Mesenchymal stem cell (in vitro differentiated cells and primary cell): Measurements from ENCODE around the gene SYAP1.

ENCODE experiments used
- DNase-seq: peaks from one replicate; pipeline ENCODE4 v3.0.0-alpha.2; 2013
- H2AFZ ChIP-seq: one replicate; pipeline ENCODE4 v1.6.1; 2013; ENCODE audit warnings: low read depth, mild to moderate bottlenecking, control low read depth, inconsistent platforms, low read length, moderate library complexity
- H2AK5ac ChIP-seq: 2 replicates; pipeline ENCODE4 v1.6.1; 2013; ENCODE audit warnings: low read length, moderate library complexity, mild to moderate bottlenecking, inconsistent platforms; ENCODE audit not compliant: severe bottlenecking
- H2BK120ac ChIP-seq: one replicate; pipeline ENCODE4 v1.6.1; 2013; ENCODE audit warnings: low read depth, mild to moderate bottlenecking, inconsistent platforms, low read length, moderate library complexity
- H2BK12ac ChIP-seq, 2 experiments: one replicate each; pipeline ENCODE4 v1.6.1; 2013; ENCODE audit warnings: inconsistent platforms in 2 of 2, low read length in 2 of 2, mild to moderate bottlenecking in 2 of 2, moderate library complexity in 2 of 2, control low read depth in 1 of 2
- H2BK15ac ChIP-seq: one replicate; pipeline ENCODE4 v1.6.1; 2013; ENCODE audit warnings: mild to moderate bottlenecking, low read depth, inconsistent platforms; ENCODE audit not compliant: poor library complexity, severe bottlenecking
- H2BK5ac ChIP-seq: 2 replicates; pipeline ENCODE4 v1.6.1; 2013; ENCODE audit warnings: low read depth, mild to moderate bottlenecking, low read length, control low read depth, inconsistent platforms; ENCODE audit not compliant: poor library complexity, severe bottlenecking
- H3K14ac ChIP-seq, 2 experiments: one replicate each; pipeline ENCODE4 v1.6.1; 2013; ENCODE audit warnings: inconsistent platforms in 2 of 2, low read length in 2 of 2, control low read depth in 1 of 2, mild to moderate bottlenecking in 1 of 2, moderate library complexity in 1 of 2
- H3K18ac ChIP-seq, 2 experiments: one replicate each; pipeline ENCODE4 v1.6.1; 2013; ENCODE audit warnings: inconsistent platforms in 2 of 2, low read length in 2 of 2, control low read depth in 1 of 2, low read depth in 1 of 2, mild to moderate bottlenecking in 1 of 2
- H3K23ac ChIP-seq, 2 experiments: one replicate each; pipeline ENCODE4 v1.6.1; 2013; ENCODE audit warnings: inconsistent platforms in 2 of 2, low read length in 2 of 2, mild to moderate bottlenecking in 2 of 2, moderate library complexity in 2 of 2, control low read depth in 1 of 2
- H3K27ac ChIP-seq: 2 replicates; pipeline ENCODE4 v1.5.1; 2013; ENCODE audit warnings: mild to moderate bottlenecking, moderate library complexity, low read length, control low read depth, inconsistent platforms; ENCODE audit not compliant: poor library complexity, severe bottlenecking
- H3K27me3 ChIP-seq, 2 experiments: 2 replicates each; pipeline versions ENCODE4 v1.6.1 to v1.7.0; 2013; ENCODE audit warnings: low read length in 2 of 2, mild to moderate bottlenecking in 2 of 2, moderate library complexity in 2 of 2, control low read depth in 1 of 2, inconsistent platforms in 1 of 2; ENCODE audit not compliant: control insufficient read depth in 1 of 2, insufficient read depth in 1 of 2
- H3K36me3 ChIP-seq, 2 experiments: 2 replicates each; pipeline versions ENCODE4 v1.6.1 to v1.7.0; 2013; ENCODE audit warnings: low read length in 2 of 2, control low read depth in 1 of 2, inconsistent platforms in 1 of 2, low read depth in 1 of 2, mild to moderate bottlenecking in 1 of 2; ENCODE audit not compliant: insufficient read depth in 2 of 2, control insufficient read depth in 1 of 2
- H3K4ac ChIP-seq, 2 experiments: one replicate each; pipeline ENCODE4 v1.6.1; 2013; ENCODE audit warnings: inconsistent platforms in 2 of 2, low read length in 2 of 2, mild to moderate bottlenecking in 2 of 2, moderate library complexity in 2 of 2, control low read depth in 1 of 2, low read depth in 1 of 2
- H3K4me1 ChIP-seq: 2 replicates; pipeline ENCODE4 v1.6.1; 2013; ENCODE audit warnings: low read depth, low read length, control low read depth; ENCODE audit not compliant: control insufficient read depth, insufficient read depth
- H3K4me2 ChIP-seq: 2 replicates; pipeline ENCODE4 v1.6.1; 2013; ENCODE audit warnings: low read length, mild to moderate bottlenecking, inconsistent platforms; ENCODE audit not compliant: poor library complexity, severe bottlenecking
- H3K4me3 ChIP-seq, 2 experiments: 2 replicates each; pipeline versions ENCODE4 v1.5.1 to v1.7.0; 2013; ENCODE audit warnings: low read length in 2 of 2, mild to moderate bottlenecking in 2 of 2, control low read depth in 1 of 2, low read depth in 1 of 2; ENCODE audit not compliant: insufficient read depth in 1 of 2
- H3K79me1 ChIP-seq: replicated peaks from 2 replicates; pipeline ENCODE4 v1.6.1; 2013; ENCODE audit warnings: mild to moderate bottlenecking, control low read depth, low read length, inconsistent platforms; ENCODE audit not compliant: poor library complexity, severe bottlenecking
- H3K9ac ChIP-seq: 2 replicates; pipeline ENCODE4 v1.7.0; 2013; ENCODE audit warnings: mild to moderate bottlenecking, low read length, moderate library complexity
- H3K9me3 ChIP-seq: 2 replicates; pipeline ENCODE4 v1.7.0; 2013; ENCODE audit warnings: mild to moderate bottlenecking, low read length; ENCODE audit not compliant: control insufficient read depth
- H4K8ac ChIP-seq: one replicate; pipeline ENCODE4 v1.6.1; 2013; ENCODE audit warnings: inconsistent platforms, mild to moderate bottlenecking, low read length, moderate library complexity
- H4K91ac ChIP-seq: one replicate; pipeline ENCODE4 v1.6.1; 2013; ENCODE audit warnings: mild to moderate bottlenecking, low read length, inconsistent platforms
- WGBS: methylation state at CpG from one replicate; pipeline ENCODE4 v1.1.7; 2013; ENCODE audit warnings: mixed read lengths; 5-methylcytosine and 5-hydroxymethylcytosine counted together

The SYAP1 gene

GRCh38 chrX:16772460-16772859 lies 53.0 kb downstream of the SYAP1 start:
- 92% methylated on average over 6 of the region's 6 CpGs for WGBS
- Histone ChIP-seq H2BK5ac (no peak overlapping the region), H3K9me3 (no peaks in the 10 kb centered on the region), H3K27ac (no peak overlapping the region), H3K18ac (no peak overlapping the region), H2BK12ac (no peak overlapping the region), H3K4me1 (no peaks in the 10 kb centered on the region), H3K14ac (no peak overlapping the region), H3K36me3 (no peaks in the 10 kb centered on the region), H3K23ac (no peak overlapping the region), H2BK15ac (no peak overlapping the region), H2BK120ac (no peak overlapping the region), H3K79me1 (no peaks in the 10 kb centered on the region), H3K9ac (no peak overlapping the region), H2AFZ (no peak overlapping the region), H3K4ac (no peak overlapping the region), H3K4me3 (no peak overlapping the region), H4K91ac (no peak overlapping the region), H4K8ac (no peak overlapping the region), H3K27me3 (no peaks in the 10 kb centered on the region), H2AK5ac (no peak overlapping the region), H3K4me2 (no peak overlapping the region)
- no peak for DNase-seq

DNA sequence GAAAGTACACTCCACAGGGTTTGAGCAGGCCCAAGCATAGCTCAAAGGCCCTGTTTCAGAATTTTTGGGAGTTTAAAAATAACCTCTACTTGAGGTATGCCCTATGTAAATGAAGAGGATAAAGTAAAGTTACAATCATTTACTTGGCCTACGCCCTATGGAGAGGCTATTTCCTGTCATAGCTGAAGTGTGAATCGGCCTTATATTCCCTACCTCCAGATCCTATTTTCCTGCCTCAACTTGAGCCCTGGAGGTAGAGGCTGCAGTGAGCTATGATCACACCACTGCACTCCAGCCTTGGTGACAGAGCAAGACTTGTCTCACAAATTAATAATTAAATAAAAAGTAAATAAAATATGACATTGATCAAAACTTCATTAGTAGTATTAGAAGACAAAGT lies 55.3 kb downstream of the SYAP1 start:
- H3K9ac ChIP-seq: no peak overlapping the region
- no peak overlapping the region for H3K4me2 ChIP-seq
- H3K27me3 ChIP-seq: peaks cover 0 to 2% of the 10 kb centered on the region in 2 experiments
- no peak overlapping the region for H2BK15ac ChIP-seq
- H3K79me1 ChIP-seq: no peaks in the 10 kb centered on the region
- no peak for DNase-seq
- no peak overlapping the region for H3K4me3 ChIP-seq
- no peak overlapping the region for H2AFZ ChIP-seq
- H2BK120ac ChIP-seq: no peak overlapping the region
- no peak overlapping the region for H2BK5ac ChIP-seq
- no peaks in the 10 kb centered on the region for H3K4me1 ChIP-seq
- no peak overlapping the region for H3K18ac ChIP-seq
- 40% methylated on average over 1 of the region's 2 CpGs for WGBS
- no peak overlapping the region for H3K4ac ChIP-seq
- no peak overlapping the region for H4K8ac ChIP-seq
- no peak overlapping the region for H3K23ac ChIP-seq
- H2BK12ac ChIP-seq: no peak overlapping the region
- H3K14ac ChIP-seq: no peak overlapping the region
- H4K91ac ChIP-seq: no peak overlapping the region
- H3K9me3 ChIP-seq: no peaks in the 10 kb centered on the region
- no peak overlapping the region for H2AK5ac ChIP-seq
- no peak overlapping the region for H3K27ac ChIP-seq
- no peaks in the 10 kb centered on the region for H3K36me3 ChIP-seq

GRCh38 chrX:16778545-16778944 lies 59.1 kb downstream of the SYAP1 start:
- Histone ChIP-seq H3K23ac (no peak overlapping the region), H3K4me3 (no peak overlapping the region), H3K14ac (no peak overlapping the region), H3K27me3 (peaks cover 0 to 2% of the 10 kb centered on the region in 2 experiments), H3K4me1 (no peaks in the 10 kb centered on the region), H3K4me2 (no peak overlapping the region), H4K91ac (no peak overlapping the region), H2BK15ac (no peak overlapping the region), H3K4ac (no peak overlapping the region), H2BK5ac (no peak overlapping the region), H4K8ac (no peak overlapping the region), H3K9ac (no peak overlapping the region), H2AK5ac (no peak overlapping the region), H3K9me3 (no peaks in the 10 kb centered on the region), H3K79me1 (no peaks in the 10 kb centered on the region), H3K27ac (no peak overlapping the region), H2BK120ac (no peak overlapping the region), H3K18ac (no peak overlapping the region), H2AFZ (no peak overlapping the region), H2BK12ac (no peak overlapping the region), H3K36me3 (no peaks in the 10 kb centered on the region)
- DNase-seq: no peak

- Histone ChIP-seq H3K27me3 (peaks cover 0 to 2% of the 10 kb centered on the region in 2 experiments), H3K9me3 (no peaks in the 10 kb centered on the region), H3K79me1 (no peaks in the 10 kb centered on the region), H2BK15ac (no peak overlapping the region), H2BK5ac (no peak overlapping the region), H2AFZ (no peak overlapping the region), H3K27ac (no peak overlapping the region), H2BK120ac (no peak overlapping the region), H3K4me3 (no peak overlapping the region), H3K4me2 (no peak overlapping the region), H3K23ac (no peak overlapping the region), H3K9ac (no peak overlapping the region), H3K14ac (no peak overlapping the region), H3K36me3 (no peaks in the 10 kb centered on the region), H3K18ac (no peak overlapping the region), H4K91ac (no peak overlapping the region), H3K4ac (no peak overlapping the region), H4K8ac (no peak overlapping the region), H2AK5ac (no peak overlapping the region), H2BK12ac (no peak overlapping the region), H3K4me1 (no peaks in the 10 kb centered on the region)
- no peak for DNase-seq
These were observed 59.6 kb downstream of the SYAP1 start for GRCh38 chrX:16778993-16779392.
